Activated naive CD4-positive, alpha-beta T cell treated with anti-CD3 and anti-CD28 coated beads for 36 hours (primary cell): Measurements from ENCODE around the gene OPCML. TPM values are rescaled to one million over a fixed set of nuclear protein-coding genes. Genes with fewer than 3 reads are reported as not detected.

ENCODE experiments used
- CTCF ChIA-PET: fragments of 350-600 bp; sonication (Branson Sonifier 250); formaldehyde crosslinking; loops from one replicate; lab custom pipeline; 2021; ENCODE audit warnings: antibody characterized with exemption; lab: Charles Lee
- DNase-seq: peaks from one replicate; pipeline ENCODE4 v3.0.0-alpha.2; 2020
- H3K27ac Mint-ChIP-seq: one replicate; pipeline ENCODE4 v1.8.0; 2021; ENCODE audit warnings: mild to moderate bottlenecking, mixed read lengths
- H3K27me3 Mint-ChIP-seq: one replicate; pipeline ENCODE4 v1.8.0; 2021; ENCODE audit warnings: low read depth, mixed read lengths
- H3K36me3 Mint-ChIP-seq: one replicate; pipeline ENCODE4 v1.8.0; 2021; ENCODE audit warnings: low read depth, mixed read lengths
- H3K4me1 Mint-ChIP-seq: one replicate; pipeline ENCODE4 v1.8.0; 2021; ENCODE audit warnings: low read depth, mixed read lengths
- H3K4me3 Mint-ChIP-seq: one replicate; pipeline ENCODE4 v1.8.0; 2021; ENCODE audit warnings: mild to moderate bottlenecking, moderate library complexity, mixed read lengths
- H3K9me3 Mint-ChIP-seq: one replicate; pipeline ENCODE4 v1.8.0; 2021; ENCODE audit warnings: mixed read lengths
- intact Hi-C: fragments of 100-400 bp; cut with micrococcal nuclease; formaldehyde crosslinking; loops from one replicate; pipeline ENCODE4 v1.15.1; 2023
- total RNA-seq, 2 experiments: library from RNA; stranded (reverse); gene quantifications; one replicate each; pipeline ENCODE4 v1.2.3, GENCODE V29; 2021

Gene OPCML
- total RNA-seq, 2 experiments from 2014 or later = not detected

DNA sequence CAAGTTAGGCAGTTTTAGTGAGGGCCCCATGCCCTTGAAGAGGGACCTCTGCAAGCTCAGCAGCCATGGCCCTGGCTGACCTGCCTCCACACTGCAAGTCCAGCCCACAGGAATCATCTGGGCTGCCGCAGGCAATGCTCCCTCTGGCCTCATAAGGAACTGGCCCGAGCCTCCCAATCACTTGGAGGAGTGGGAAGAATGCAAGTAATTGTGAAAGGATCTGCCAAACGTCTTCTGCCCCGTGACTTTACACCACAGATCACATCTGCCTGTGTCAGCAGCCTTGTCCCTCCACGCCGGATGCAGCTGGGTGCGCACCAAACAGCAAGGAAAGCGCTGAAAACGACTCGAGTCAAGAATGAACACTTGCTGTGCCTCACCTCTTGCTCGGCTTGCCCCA lies 23.8 kb downstream of the OPCML start:
- intact Hi-C loops = no loop called here
- H3K4me3 Mint-ChIP-seq = no peak overlapping the region
- DNase-seq = no peak
- CTCF ChIA-PET = no interaction called here
- H3K36me3 Mint-ChIP-seq = no peaks in the 10 kb centered on the region
- H3K27ac Mint-ChIP-seq = no peak overlapping the region
- peaks cover 2% of the 10 kb centered on the region for H3K27me3 Mint-ChIP-seq
- H3K4me1 Mint-ChIP-seq = no peaks in the 10 kb centered on the region
- H3K9me3 Mint-ChIP-seq = peaks cover 3% of the 10 kb centered on the region

DNA sequence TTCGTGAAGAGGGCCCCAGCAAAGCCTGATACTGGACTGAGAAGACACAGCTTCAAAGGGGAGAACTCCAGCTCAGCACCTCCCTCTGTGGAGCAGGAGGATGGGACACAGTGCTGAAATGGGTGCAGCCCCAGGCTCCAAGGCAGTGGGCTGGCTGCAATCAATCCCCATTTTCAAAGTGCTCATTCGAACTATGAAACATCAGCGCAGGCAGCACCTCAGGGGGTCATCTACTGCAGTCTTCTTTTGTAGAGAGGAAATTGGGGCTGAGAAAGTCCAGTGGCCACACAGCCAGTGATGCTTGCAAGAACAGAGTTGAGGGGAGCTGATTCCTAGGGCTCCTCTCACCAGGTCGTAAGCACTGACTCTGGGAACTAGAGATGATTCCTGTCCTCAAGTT lies 25.1 kb downstream of the OPCML start:
- CTCF ChIA-PET = no interaction called here
- intact Hi-C loops = no loop called here
- no peak for DNase-seq
- Mint-ChIP-seq H3K9me3 (peaks cover 3% of the 10 kb centered on the region), H3K36me3 (no peaks in the 10 kb centered on the region), H3K27me3 (peaks cover 2% of the 10 kb centered on the region), H3K27ac (no peak overlapping the region), H3K4me1 (no peaks in the 10 kb centered on the region), H3K4me3 (no peak overlapping the region)

DNA sequence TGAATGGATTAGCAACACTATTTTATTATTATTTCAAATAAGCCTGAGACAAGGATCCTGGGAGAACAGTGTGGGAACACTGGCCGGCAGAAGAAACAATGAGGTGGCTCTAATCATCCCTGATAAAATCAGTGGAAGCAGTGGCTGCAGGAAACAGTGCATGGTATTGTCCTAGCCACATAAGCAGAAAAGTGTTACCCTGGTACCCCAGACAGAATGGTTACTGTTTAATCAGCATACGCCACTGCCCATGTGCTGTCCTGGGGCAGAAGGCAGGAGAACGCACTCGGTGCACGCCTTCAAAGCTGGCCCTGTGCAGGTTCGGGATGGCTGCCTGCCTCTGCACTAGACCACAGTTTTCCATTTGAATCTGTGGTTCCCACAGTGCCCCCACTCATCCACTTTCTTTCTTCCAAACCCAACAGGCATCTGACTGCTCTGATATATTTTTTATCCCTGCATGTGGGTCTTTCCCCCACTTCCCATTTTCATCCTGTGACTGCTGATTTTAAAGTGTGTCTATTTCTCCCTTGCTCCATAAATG lies 25.7 kb downstream of the OPCML start:
- intact Hi-C loops = no loop called here
- CTCF ChIA-PET = no interaction called here

DNA sequence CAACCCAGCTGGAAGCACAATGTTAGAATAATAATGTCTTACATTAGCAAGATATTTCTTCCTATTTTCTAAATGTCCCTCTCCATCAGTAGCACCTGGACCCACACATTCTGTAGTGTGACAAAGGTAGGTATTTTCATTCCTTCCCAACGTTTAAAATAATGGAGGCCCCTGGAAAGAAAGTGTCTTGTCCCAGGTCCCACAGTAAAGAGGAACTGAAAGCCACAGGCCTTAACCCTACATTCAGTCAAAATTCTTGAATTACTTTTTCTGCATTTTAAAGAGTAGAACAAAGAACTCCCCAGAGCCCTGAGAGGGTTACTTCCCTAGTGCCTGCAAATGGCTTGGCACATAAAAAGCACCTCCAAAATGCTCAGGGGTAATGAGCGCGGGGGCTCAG lies 26.3 kb downstream of the OPCML start:
- Mint-ChIP-seq H3K27ac (no peak overlapping the region), H3K4me1 (no peaks in the 10 kb centered on the region), H3K9me3 (no peaks in the 10 kb centered on the region), H3K27me3 (peaks cover 2% of the 10 kb centered on the region), H3K4me3 (no peak overlapping the region), H3K36me3 (no peaks in the 10 kb centered on the region)
- intact Hi-C loops = no loop called here
- CTCF ChIA-PET = no interaction called here
- DNase-seq = no peak

More for the DNA sequence above, 25.7 kb downstream of the OPCML start:
- Mint-ChIP-seq H3K27me3 (peaks cover 2% of the 10 kb centered on the region), H3K4me3 (no peak overlapping the region), H3K4me1 (no peaks in the 10 kb centered on the region), H3K9me3 (peaks cover 3% of the 10 kb centered on the region), H3K27ac (no peak overlapping the region), H3K36me3 (no peaks in the 10 kb centered on the region)
- DNase-seq = no peak

DNA sequence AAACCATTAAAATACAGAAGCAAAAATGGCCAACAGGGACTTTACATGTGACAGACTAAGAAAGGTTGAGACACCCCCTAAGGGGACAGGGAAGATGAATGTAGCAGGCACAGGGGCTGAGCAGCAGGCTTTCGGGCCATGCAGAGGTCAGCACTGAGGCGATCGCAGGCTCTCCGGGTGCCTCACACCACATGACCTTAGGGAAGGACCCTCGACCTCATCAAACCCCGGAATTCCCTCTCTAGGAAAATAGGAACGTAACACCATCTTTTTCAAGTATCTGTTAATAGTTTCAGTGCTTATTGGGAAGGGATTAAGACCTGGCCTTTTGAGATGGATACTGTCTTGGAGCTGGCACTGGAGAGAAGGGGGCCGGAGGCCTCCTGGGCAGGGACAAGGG lies 27.4 kb downstream of the OPCML start:
- no peak for DNase-seq
- no peaks in the 10 kb centered on the region for H3K4me1 Mint-ChIP-seq
- H3K27ac Mint-ChIP-seq = no peak overlapping the region
- CTCF ChIA-PET = no interaction called here
- peaks cover 2% of the 10 kb centered on the region for H3K27me3 Mint-ChIP-seq
- intact Hi-C loops = no loop called here
- H3K4me3 Mint-ChIP-seq = no peak overlapping the region
- no peaks in the 10 kb centered on the region for H3K9me3 Mint-ChIP-seq
- H3K36me3 Mint-ChIP-seq = no peaks in the 10 kb centered on the region

DNA sequence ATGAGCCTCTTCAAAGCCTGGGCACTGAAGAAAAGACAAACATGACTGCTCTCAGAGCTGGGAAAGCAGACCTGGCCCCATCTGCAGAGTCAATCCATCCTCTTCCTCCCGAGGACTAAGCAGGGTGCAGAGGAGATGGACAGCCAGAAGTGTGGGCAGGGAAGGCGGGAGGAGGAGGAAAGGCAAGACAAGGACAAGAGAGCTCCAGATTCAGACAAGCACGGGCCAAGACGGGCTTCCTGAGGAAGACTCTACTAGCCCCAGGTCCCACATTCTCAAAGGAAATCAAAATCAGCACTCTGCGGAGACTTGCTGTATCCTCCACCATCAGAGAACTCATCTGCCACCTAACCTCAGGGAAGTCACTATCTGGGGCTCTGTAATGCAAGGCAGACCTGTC lies 28.5 kb downstream of the OPCML start:
- intact Hi-C loops = no loop called here
- no peaks in the 10 kb centered on the region for H3K4me1 Mint-ChIP-seq
- H3K27me3 Mint-ChIP-seq = peaks cover 2% of the 10 kb centered on the region
- no peak overlapping the region for H3K4me3 Mint-ChIP-seq
- H3K9me3 Mint-ChIP-seq = no peaks in the 10 kb centered on the region
- no peaks in the 10 kb centered on the region for H3K36me3 Mint-ChIP-seq
- DNase-seq = no peak
- no peak overlapping the region for H3K27ac Mint-ChIP-seq
- CTCF ChIA-PET = no interaction called here

DNA sequence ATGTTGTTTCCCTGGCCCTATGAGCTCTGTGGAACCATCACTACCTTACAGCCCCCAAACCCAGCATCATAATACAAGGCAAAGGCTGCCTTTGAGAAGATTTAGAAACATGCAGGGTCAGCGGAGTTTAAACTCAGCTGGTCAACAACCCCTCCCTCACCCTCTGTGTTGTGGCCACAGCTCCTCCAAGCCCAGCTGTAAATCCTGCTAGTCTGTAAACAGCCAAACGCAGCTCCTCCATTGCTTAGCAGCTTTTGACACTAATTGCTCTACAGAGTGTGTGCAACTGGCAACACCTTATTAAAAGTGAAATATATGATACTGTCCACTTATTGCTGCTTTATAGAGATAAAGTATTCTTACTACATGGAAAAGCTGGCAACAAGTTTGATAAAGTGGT lies 29.1 kb downstream of the OPCML start:
- Mint-ChIP-seq H3K4me3 (no peak overlapping the region), H3K9me3 (no peaks in the 10 kb centered on the region), H3K4me1 (no peaks in the 10 kb centered on the region), H3K27me3 (peaks cover 2% of the 10 kb centered on the region), H3K27ac (no peak overlapping the region), H3K36me3 (no peaks in the 10 kb centered on the region)
- intact Hi-C loops = no loop called here
- CTCF ChIA-PET = no interaction called here
- no peak for DNase-seq

DNA sequence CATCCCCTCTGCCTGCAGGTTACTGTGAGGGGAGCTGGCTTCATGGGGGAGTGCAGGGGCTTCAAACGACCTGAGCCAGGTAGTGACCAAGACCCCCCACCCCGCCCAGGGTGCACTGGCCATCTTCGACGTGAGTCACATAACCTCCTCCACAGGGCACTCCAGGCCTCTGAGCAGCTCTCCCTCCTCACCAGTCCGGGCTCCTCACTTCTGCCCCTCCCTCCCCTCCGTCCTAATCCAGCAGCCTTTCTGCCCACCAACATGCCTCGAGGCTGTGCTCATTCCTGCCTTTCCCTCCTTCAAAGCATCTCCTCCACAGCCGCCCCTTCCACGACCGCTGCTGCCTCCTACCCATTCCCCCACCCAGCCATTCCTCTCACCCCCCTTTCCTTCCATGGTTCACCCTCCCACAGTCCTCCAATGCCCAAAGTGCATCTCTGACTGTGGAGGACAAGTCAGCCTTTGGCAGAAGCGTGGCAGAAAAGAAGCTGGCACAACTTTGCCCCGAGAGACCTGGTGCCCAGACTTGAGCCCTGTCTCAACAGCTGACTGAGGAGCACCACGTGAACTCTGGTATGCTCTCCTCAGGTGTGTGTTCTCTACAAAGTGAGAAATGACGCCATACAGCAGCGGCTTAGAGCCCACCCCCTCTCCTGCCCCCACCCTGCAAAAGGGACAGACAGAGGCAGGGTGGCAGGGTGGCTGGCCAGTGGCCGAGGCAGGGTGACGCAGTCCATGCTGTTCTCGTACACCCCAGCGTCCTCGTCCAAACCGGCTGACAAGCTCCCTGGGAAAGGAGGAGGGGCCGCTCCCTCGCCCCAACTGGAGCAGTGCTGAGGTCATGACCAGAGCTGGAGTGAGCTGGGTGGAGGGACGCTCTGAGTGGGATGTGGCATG lies 30.4 kb downstream of the OPCML start:
- H3K9me3 Mint-ChIP-seq = no peaks in the 10 kb centered on the region
- H3K4me1 Mint-ChIP-seq = no peaks in the 10 kb centered on the region
- CTCF ChIA-PET = no interaction called here
- H3K4me3 Mint-ChIP-seq = no peak overlapping the region
- DNase-seq = no peak
- intact Hi-C loops = no loop called here
- H3K36me3 Mint-ChIP-seq = no peaks in the 10 kb centered on the region
- H3K27me3 Mint-ChIP-seq = peaks cover 2% of the 10 kb centered on the region
- H3K27ac Mint-ChIP-seq = no peak overlapping the region

DNA sequence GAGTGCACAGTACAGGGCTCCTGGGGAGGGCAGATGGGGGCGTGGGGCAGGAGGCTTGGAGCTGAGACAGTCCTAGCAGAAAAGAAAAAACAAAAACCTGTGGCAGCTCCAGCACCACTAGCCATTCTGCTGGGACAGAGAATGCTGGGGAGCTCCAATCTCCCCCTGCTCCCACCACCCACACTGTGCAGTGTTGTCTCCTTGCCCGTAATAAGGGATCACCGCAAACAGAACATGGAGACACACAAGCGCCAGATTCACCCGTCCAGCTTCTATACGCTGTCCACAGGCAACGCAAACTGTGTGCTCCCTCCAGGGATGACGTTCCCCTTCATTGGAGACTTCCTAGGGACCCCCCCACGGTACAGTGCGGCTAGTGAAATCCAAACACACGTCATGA lies 31.4 kb downstream of the OPCML start:
- Mint-ChIP-seq H3K27ac (no peak overlapping the region), H3K4me3 (no peak overlapping the region), H3K27me3 (peaks cover 2% of the 10 kb centered on the region), H3K36me3 (no peaks in the 10 kb centered on the region), H3K4me1 (no peaks in the 10 kb centered on the region), H3K9me3 (no peaks in the 10 kb centered on the region)
- no peak for DNase-seq
- CTCF ChIA-PET = no interaction called here
- intact Hi-C loops = no loop called here

DNA sequence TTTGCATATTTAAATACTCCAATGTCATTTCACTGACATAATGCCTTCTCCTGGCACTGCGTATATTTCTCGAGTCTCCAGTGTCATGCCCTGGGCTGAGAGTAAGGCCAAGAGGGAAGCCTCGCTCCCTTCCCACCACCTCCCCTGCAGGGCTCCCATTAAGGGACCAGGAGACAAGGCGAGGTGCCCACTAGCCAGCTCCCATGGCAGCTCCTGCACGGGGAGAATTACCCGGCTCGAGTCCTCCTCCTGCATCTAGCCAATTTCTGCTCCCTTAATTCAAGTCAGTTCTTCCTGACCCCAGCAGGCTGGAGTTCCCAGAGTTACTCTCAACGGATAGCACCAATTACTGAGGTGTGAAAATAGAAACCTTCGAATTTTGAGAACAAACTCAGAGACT lies 31.9 kb downstream of the OPCML start:
- Mint-ChIP-seq H3K36me3 (no peaks in the 10 kb centered on the region), H3K4me3 (no peak overlapping the region), H3K4me1 (no peaks in the 10 kb centered on the region), H3K9me3 (peaks cover 3% of the 10 kb centered on the region), H3K27ac (no peak overlapping the region), H3K27me3 (peaks cover 1% of the 10 kb centered on the region)
- CTCF ChIA-PET = no interaction called here
- intact Hi-C loops = no loop called here
- no peak for DNase-seq

DNA sequence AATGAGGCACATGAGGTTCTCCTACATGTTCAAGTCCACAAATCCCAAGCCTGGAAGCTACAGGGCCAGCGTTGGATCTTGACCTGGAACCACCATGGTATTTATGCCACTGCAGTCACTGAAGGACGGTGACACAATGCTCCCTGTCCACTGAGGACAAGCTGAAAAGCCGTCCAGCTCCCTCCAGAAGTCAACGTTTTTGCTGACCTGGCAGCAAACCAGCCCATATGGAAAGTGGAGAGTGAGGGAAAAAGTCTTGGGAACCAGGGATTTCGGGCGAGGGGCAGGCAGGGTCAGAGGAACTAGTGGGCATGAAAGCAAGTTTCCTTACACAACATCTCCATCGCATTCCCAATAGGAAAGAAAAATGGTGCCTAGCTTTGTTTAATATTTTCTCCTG lies 33.3 kb downstream of the OPCML start:
- no peaks in the 10 kb centered on the region for H3K36me3 Mint-ChIP-seq
- H3K27ac Mint-ChIP-seq = no peak overlapping the region
- intact Hi-C loops = no loop called here
- peaks cover 8% of the 10 kb centered on the region for H3K9me3 Mint-ChIP-seq
- no peak for DNase-seq
- no peaks in the 10 kb centered on the region for H3K27me3 Mint-ChIP-seq
- no peak overlapping the region for H3K4me3 Mint-ChIP-seq
- CTCF ChIA-PET = no interaction called here
- H3K4me1 Mint-ChIP-seq = no peaks in the 10 kb centered on the region

DNA sequence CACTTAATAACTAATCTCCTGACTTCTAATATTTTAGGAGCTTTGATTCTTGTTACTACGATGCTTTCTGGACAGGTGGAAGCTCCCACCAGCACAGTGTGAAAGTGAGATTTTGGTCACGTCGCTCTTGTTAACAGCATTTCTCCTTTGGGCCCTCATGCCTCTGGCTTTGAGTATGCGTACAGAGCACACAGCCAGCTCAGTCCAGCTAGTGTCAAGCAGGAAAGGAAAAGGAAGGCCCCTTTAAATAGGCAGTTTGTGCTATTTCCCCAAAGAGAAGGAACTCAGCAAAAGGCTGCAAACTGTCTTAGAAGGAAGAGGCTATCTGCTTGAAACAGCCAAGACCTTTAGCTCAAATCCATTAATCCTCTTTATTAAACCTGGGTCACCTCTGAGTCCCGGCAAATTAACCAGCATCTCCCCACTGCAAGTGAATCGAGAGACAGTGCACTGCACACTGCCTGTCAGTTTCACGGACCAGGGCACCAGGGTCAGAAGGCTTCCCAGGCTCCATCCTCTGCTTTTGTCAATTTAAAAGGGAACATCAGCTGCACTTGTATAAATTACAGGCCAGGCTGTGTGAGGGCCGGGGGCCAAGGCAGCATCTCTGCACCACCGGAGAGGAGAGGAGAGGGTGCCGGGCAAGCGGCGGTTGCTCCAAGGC lies 34.7 kb downstream of the OPCML start:
- no peaks in the 10 kb centered on the region for H3K27me3 Mint-ChIP-seq
- DNase-seq = no peak
- no peak overlapping the region for H3K27ac Mint-ChIP-seq
- CTCF ChIA-PET = no interaction called here
- no peaks in the 10 kb centered on the region for H3K36me3 Mint-ChIP-seq
- H3K4me1 Mint-ChIP-seq = no peaks in the 10 kb centered on the region
- intact Hi-C loops = no loop called here
- no peak overlapping the region for H3K4me3 Mint-ChIP-seq
- peaks cover 8% of the 10 kb centered on the region for H3K9me3 Mint-ChIP-seq

DNA sequence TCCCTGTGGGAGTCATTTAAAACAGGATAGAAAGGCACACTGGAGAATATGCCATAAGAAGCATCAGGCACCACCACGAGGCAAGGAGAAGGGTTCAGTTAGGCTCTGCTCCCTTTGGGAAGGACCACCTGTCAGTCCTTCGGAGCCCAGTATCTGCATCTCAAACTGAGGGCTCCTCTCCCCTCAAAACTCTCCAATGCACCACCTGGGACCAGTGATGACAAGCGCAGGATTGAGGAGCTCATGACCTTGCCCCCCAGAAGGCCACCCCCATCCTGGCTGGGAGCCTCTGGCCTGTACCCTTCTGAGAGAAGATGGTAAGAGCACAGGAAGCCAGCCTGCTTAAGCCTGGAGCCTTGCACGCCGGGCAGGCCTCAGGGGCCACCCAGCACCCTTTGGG lies 39.4 kb downstream of the OPCML start:
- CTCF ChIA-PET = no interaction called here
- peaks cover 8% of the 10 kb centered on the region for H3K9me3 Mint-ChIP-seq
- intact Hi-C loops = no loop called here
- DNase-seq = no peak
- H3K4me1 Mint-ChIP-seq = no peaks in the 10 kb centered on the region
- H3K27me3 Mint-ChIP-seq = no peaks in the 10 kb centered on the region
- no peak overlapping the region for H3K27ac Mint-ChIP-seq
- no peaks in the 10 kb centered on the region for H3K36me3 Mint-ChIP-seq
- no peak overlapping the region for H3K4me3 Mint-ChIP-seq
